ENCODE results near the gene LSM4.

Gene LSM4

DNA sequence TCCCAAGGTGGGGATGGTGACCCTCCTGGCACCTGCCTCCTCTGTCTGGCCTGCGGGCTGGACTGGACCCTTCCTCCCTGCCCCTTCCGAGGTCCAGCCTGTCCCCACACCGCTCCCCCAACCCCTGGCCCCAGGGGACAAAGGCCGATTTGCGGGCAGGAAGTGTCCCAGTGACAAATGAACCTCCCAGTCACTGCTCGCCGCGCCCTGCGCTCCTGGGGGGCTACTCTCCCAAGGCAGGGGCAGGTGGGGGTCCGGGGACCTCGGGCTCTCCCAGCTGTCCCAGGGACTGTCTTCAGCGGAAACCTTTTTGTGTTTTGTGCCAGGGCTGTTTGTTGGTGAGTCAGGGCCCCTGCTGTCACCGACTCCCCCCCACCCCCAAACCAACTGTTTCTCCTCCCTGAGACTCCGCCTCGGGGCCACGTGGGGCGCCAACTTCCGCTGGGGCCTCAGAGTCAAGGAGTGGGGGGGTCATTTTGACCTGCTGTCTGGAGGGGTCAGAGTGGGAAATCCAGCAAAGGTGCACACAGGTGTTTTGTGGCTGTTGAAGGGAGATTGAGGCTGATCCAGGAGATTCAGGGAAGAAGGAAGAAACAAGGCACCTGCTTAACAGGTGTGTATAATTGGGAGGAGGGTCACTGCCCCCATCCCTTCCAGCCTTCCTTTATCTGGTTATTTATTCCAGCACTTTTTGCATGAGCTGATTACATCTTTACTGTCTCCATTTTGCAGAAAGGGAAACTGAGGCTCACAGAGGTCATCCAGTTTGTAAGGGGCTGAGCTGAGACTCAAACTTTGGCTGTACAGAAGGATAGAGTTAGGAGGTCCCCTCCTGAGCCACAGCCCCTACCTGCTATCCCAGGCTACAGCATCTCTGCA is 18.4 kb upstream of the LSM4 start:
- peak overlapping the region; percentile 81 for H3K9ac ChIP-seq
- H3K27ac ChIP-seq = peak overlapping the region; percentile 71
- H2AFZ ChIP-seq = peak overlapping the region; percentile 75
- H3K4me1 ChIP-seq = peaks cover 11% of the 10 kb centered on the region
- H3K4me2 ChIP-seq (ENCODE audit: low read length) = peak overlapping the region; percentile 95
- H3K36me3 ChIP-seq (ENCODE audit: control insufficient read depth, insufficient read depth, low read length) = no peaks in the 10 kb centered on the region
- no peaks in the 10 kb centered on the region for H3K9me3 ChIP-seq (ENCODE audit: control insufficient read depth, low read length)
- no peaks in the 10 kb centered on the region for H3K27me3 ChIP-seq (ENCODE audit: control insufficient read depth, insufficient read depth, low read length)
- H3K4me3 ChIP-seq (ENCODE audit: low read depth, low read length) = peak overlapping the region; percentile 73
- TF ChIP-seq, protein P1, sequence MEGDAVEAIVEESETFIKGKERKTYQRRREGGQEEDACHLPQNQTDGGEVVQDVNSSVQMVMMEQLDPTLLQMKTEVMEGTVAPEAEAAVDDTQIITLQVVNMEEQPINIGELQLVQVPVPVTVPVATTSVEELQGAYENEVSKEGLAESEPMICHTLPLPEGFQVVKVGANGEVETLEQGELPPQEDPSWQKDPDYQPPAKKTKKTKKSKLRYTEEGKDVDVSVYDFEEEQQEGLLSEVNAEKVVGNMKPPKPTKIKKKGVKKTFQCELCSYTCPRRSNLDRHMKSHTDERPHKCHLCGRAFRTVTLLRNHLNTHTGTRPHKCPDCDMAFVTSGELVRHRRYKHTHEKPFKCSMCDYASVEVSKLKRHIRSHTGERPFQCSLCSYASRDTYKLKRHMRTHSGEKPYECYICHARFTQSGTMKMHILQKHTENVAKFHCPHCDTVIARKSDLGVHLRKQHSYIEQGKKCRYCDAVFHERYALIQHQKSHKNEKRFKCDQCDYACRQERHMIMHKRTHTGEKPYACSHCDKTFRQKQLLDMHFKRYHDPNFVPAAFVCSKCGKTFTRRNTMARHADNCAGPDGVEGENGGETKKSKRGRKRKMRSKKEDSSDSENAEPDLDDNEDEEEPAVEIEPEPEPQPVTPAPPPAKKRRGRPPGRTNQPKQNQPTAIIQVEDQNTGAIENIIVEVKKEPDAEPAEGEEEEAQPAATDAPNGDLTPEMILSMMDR (IDR thresholded peaks at IDR 0.05) = peak; percentile 8
- no peaks in the 10 kb centered on the region for H3K79me2 ChIP-seq

DNA sequence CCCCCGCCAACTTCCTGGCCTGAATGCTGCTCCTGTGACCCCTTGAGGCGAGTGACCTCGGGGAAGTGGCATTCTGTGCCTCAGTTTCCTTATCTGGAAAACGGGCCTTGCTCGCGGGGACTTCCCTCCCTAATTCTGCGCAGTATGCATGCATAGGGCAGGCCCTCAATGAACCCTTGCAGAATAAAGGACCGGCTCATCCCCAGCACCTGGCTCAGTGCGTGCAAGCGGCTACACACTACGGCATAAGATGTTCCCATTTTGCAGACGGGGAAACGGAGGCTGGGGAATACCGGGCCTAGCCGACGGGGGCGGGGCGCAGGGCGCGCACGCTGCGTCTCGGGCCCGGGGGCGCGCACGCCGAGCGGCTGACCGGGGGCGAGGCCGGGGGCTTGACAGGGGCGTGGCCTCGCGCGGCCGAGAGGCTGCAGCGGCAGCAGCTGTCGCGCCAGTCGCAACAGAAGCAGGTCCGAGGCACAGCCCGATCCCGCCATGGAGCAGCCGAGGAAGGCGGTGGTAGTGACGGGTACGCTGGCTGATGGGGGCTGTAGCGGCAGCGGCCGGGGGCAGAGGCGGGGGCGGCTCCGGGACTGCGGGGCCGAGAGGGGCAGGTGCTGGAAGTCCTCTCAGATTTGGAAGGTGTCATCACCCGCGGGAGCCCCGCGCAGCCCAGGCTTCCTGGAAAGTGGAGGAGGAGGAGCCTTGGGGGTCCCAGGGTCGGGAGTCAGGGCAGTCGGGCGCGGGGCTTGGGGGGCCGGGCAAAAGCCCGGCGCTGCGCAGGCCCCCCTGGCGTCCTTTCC is 17.5 kb upstream of the LSM4 start, which contains the start of gene PGPEP1:
TSS of gene PGPEP1 (plus strand) at position 409 of the 800 bp plus-strand sequence. CDS start at position 493, 84 bp downstream.
- no peaks in the 10 kb centered on the region for H3K79me2 ChIP-seq

DNA sequence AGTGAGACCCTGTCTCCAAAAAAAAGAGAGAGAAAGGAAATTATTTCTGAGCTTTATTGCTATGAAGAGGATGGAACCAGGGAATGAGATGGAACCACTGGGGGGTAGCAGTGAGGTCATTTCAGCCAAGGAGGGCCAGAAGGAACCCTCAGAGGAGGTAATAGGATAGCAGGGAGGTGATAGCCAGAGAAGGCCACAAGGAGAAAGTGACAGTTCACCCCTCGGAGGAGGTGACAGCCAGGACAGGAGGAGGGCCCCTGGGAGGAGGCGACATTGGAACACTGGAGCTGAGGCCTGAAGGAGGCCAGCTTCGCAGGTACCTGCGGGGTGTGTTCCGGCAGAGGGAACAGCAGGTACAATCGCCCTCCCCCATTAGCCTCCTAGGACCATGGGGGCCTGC is 16.8 kb upstream of the LSM4 start:
- Histone ChIP-seq H3K9ac (no peak overlapping the region), H3K4me2 (ENCODE audit: low read length) (peak overlapping the region; percentile 95), H3K4me3 (ENCODE audit: low read depth, low read length) (peak overlapping the region; percentile 73), H3K9me3 (ENCODE audit: control insufficient read depth, low read length) (no peaks in the 10 kb centered on the region), H3K79me2 (no peaks in the 10 kb centered on the region), H3K36me3 (ENCODE audit: control insufficient read depth, insufficient read depth, low read length) (no peaks in the 10 kb centered on the region), H3K27me3 (ENCODE audit: control insufficient read depth, insufficient read depth, low read length) (no peaks in the 10 kb centered on the region), H3K27ac (peak overlapping the region; percentile 41), H3K4me1 (peaks cover 11% of the 10 kb centered on the region), H2AFZ (peak overlapping the region; percentile 75)
- TF ChIP-seq, protein P1 (IDR thresholded peaks at IDR 0.05) = peak; percentile 25

More for the DNA sequence above, 17.5 kb upstream of the LSM4 start, which contains the start of gene PGPEP1:
- peak within 1 kb of the TSS; percentile 95 for H3K4me2 ChIP-seq (ENCODE audit: low read length)
- peaks cover 11% of the 10 kb centered on the region for H3K4me1 ChIP-seq
- peak within 1 kb of the TSS; percentile 71 for H3K27ac ChIP-seq
- H2AFZ ChIP-seq = peak within 1 kb of the TSS; percentile 75
- no peaks in the 10 kb centered on the region for H3K9me3 ChIP-seq (ENCODE audit: control insufficient read depth, low read length)
- no peaks in the 10 kb centered on the region for H3K36me3 ChIP-seq (ENCODE audit: control insufficient read depth, insufficient read depth, low read length)
- no peaks in the 10 kb centered on the region for H3K27me3 ChIP-seq (ENCODE audit: control insufficient read depth, insufficient read depth, low read length)
- H3K9ac ChIP-seq = peak within 1 kb of the TSS; percentile 81
- peak within 1 kb of the TSS; percentile 73 for H3K4me3 ChIP-seq (ENCODE audit: low read depth, low read length)
- TF ChIP-seq, protein P1 (IDR thresholded peaks at IDR 0.05) = no peak

DNA sequence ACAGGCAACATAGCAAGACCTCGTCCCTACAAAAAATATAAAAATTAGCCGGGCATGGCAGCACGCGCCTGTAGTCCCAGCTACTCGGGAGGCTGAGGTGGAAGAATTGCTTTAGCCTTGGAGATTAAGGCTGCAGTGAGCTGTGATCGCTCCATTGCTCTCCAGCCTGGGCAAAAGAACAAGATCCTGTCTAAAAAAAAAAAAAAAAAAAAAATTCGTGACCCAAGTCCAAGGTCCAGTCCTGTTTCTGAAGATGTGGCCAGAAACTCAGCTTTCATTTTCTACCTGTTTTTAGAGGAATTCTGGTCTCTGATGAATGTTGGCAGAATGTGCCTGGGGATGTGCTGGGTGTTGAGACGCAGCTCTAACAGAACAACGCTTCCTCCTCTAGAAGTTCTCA is 15.7 kb upstream of the LSM4 start:
- no peak overlapping the region for H3K4me3 ChIP-seq (ENCODE audit: low read depth, low read length)
- no peak overlapping the region for H2AFZ ChIP-seq
- no peak overlapping the region for H3K9ac ChIP-seq
- no peaks in the 10 kb centered on the region for H3K9me3 ChIP-seq (ENCODE audit: control insufficient read depth, low read length)
- no peak overlapping the region for H3K27ac ChIP-seq
- H3K27me3 ChIP-seq (ENCODE audit: control insufficient read depth, insufficient read depth, low read length) = no peaks in the 10 kb centered on the region
- TF ChIP-seq, protein P1 (IDR thresholded peaks at IDR 0.05) = no peak
- H3K4me1 ChIP-seq = peaks cover 19% of the 10 kb centered on the region
- H3K36me3 ChIP-seq (ENCODE audit: control insufficient read depth, insufficient read depth, low read length) = no peaks in the 10 kb centered on the region
- H3K79me2 ChIP-seq = no peaks in the 10 kb centered on the region
- no peak overlapping the region for H3K4me2 ChIP-seq (ENCODE audit: low read length)
